ACC112 (cell line): ENCODE measurements around the gene RPA3.

ENCODE experiments used
- H2AFZ ChIP-seq: fragments of 200-600 bp; sonication (generic); one replicate; pipeline ENCODE4 v1.6.0; 2017; ENCODE audit warnings: antibody characterized with exemption, low read length; ENCODE audit not compliant: unreplicated experiment
- H3K27ac ChIP-seq: fragments of 200-600 bp; sonication (generic); 2 replicates; pipeline ENCODE4 v1.5.1; 2014; ENCODE audit warnings: low read depth, mild to moderate bottlenecking, antibody characterized with exemption, low read length, moderate library complexity
- H3K27me3 ChIP-seq: fragments of 200-600 bp; sonication (generic); 2 replicates; pipeline ENCODE4 v1.6.1; 2014; ENCODE audit warnings: mild to moderate bottlenecking, antibody characterized with exemption, low read length, moderate library complexity, mixed read lengths; ENCODE audit not compliant: insufficient read depth
- H3K36me3 ChIP-seq: fragments of 200-600 bp; sonication (generic); 2 replicates; pipeline ENCODE4 v1.6.1; 2016; ENCODE audit warnings: mild to moderate bottlenecking, antibody characterized with exemption, low read length, moderate library complexity, mixed read lengths; ENCODE audit not compliant: insufficient read depth
- H3K4me1 ChIP-seq: fragments of 200-600 bp; sonication (generic); one replicate; pipeline ENCODE4 v1.6.1; 2016; ENCODE audit warnings: low read length, mixed read lengths; ENCODE audit not compliant: insufficient read depth, unreplicated experiment, control insufficient read depth
- H3K4me3 ChIP-seq: fragments of 200-600 bp; sonication (generic); 2 replicates; pipeline ENCODE4 v1.5.1; 2014; ENCODE audit warnings: mild to moderate bottlenecking, low read depth, low read length
- H3K79me2 ChIP-seq: fragments of 200-600 bp; sonication (generic); one replicate; pipeline ENCODE4 v1.6.0; 2016; ENCODE audit warnings: low read length; ENCODE audit not compliant: control insufficient read depth, unreplicated experiment, insufficient read depth

The RPA3 gene

DNA sequence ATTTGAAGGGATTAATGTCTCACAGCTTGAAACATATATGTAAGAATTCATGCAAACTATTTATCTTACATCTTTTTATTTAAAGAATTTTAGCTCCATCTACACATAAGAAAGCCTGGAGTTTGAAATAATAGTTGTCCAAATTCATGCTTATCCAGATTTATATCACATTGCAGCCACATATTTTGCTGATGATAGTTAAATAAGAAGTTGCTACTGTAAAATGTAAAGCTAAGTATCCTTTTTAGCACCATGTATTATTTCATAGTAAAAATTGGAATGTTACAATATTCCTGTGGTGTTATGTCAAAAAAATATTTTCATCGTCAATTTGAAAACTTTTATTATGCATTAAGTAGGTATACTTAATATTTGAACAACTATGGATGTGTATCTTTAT, 105.2 kb downstream of the RPA3 start:
- no peaks in the 10 kb centered on the region for H3K27me3 ChIP-seq
- H2AFZ ChIP-seq: no peak overlapping the region
- no peak overlapping the region for H3K27ac ChIP-seq
- no peak overlapping the region for H3K4me3 ChIP-seq
- no peaks in the 10 kb centered on the region for H3K4me1 ChIP-seq
- H3K79me2 ChIP-seq: no peaks in the 10 kb centered on the region
- no peaks in the 10 kb centered on the region for H3K36me3 ChIP-seq

GRCh38 chr7:7612519-7612918, 105.9 kb downstream of the RPA3 start:
- no peaks in the 10 kb centered on the region for H3K4me1 ChIP-seq

GRCh38 chr7:7609330-7609729, 109.1 kb downstream of the RPA3 start:
- Histone ChIP-seq H3K36me3 (0 out of 2 replicates have a peak, but pooled peaks cover 3% of the 10 kb centered on the region), H3K4me1 (no peaks in the 10 kb centered on the region), H2AFZ (no peak overlapping the region), H3K4me3 (no peak overlapping the region), H3K27me3 (no peaks in the 10 kb centered on the region), H3K79me2 (no peaks in the 10 kb centered on the region), H3K27ac (no peak overlapping the region)

More at GRCh38 chr7:7612519-7612918, 105.9 kb downstream of the RPA3 start:
- Histone ChIP-seq H2AFZ (no peak overlapping the region), H3K27ac (no peak overlapping the region), H3K79me2 (no peaks in the 10 kb centered on the region), H3K27me3 (no peaks in the 10 kb centered on the region), H3K36me3 (no peaks in the 10 kb centered on the region), H3K4me3 (no peak overlapping the region)

DNA sequence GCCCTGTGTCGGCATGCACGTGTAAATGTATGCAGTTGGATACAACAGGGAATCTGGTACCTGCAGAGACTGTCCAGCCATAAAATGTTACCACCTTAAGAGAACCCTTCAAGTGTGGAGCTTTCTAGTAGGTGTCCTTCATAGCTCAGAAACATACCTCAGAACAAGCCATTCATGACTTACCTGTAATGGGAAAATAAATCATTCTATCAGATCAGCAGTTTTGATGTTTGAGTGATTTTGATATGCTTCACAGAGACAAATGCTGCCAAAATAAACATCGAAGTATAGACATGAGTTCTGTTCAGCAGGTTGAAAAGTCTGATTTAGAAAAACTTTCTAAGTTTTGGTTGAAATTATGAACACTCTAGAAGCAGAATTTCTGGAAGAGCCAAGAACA, 111.4 kb downstream of the RPA3 start:
- no peaks in the 10 kb centered on the region for H3K4me1 ChIP-seq
- no peak overlapping the region for H3K4me3 ChIP-seq
- no peaks in the 10 kb centered on the region for H3K79me2 ChIP-seq
- no peak overlapping the region for H3K27ac ChIP-seq
- H3K36me3 ChIP-seq: 0 out of 2 replicates have a peak, but pooled peaks cover 3% of the 10 kb centered on the region
- no peaks in the 10 kb centered on the region for H3K27me3 ChIP-seq
- H2AFZ ChIP-seq: no peak overlapping the region

DNA sequence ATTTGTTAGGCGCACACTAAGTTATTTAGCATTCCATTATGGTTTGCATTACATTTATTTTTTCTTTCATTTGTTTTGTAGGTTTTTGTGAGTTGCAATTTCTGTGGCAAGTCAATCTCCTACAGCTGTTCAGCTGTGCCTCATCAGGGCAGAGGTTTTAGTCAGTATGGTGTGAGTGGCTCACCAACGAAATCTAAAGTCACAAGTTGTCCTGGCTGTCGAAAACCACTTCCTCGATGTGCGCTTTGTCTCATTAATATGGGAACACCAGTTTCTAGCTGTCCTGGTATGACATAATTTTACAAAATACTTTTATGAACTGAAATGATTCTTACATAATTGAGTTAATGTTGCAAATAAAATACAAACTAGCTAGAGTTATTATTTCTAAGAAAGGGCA, 122.2 kb downstream of the RPA3 start:
- Histone ChIP-seq H3K4me1 (no peaks in the 10 kb centered on the region), H3K79me2 (no peaks in the 10 kb centered on the region), H3K4me3 (no peak overlapping the region), H3K36me3 (peaks cover 21% of the 10 kb centered on the region), H3K27me3 (no peaks in the 10 kb centered on the region), H2AFZ (no peak overlapping the region), H3K27ac (no peak overlapping the region)

- Histone ChIP-seq H3K79me2 (no peaks in the 10 kb centered on the region), H3K4me3 (no peak overlapping the region), H3K27ac (no peak overlapping the region), H3K4me1 (no peaks in the 10 kb centered on the region), H3K27me3 (no peaks in the 10 kb centered on the region), H3K36me3 (peaks cover 21% of the 10 kb centered on the region), H2AFZ (no peak overlapping the region)
Observed at GRCh38 chr7:7595451-7595850, 123.0 kb downstream of the RPA3 start.
